Neural cell (in vitro differentiated cells): ENCODE results near the gene PRSS16.

Experiments
- MXI1 ChIP-seq: fragments of 450-650 bp; conservative IDR thresholded peaks from 2 replicates; pipeline ENCODE4 v1.6.1; 2014; ENCODE audit warnings: antibody characterized with exemption, mild to moderate bottlenecking; ENCODE audit not compliant: poor library complexity, severe bottlenecking
- POLR2AphosphoS5 ChIP-seq: IDR thresholded peaks from 2 replicates; pipeline ENCODE4 v1.6.1; 2012
- RAD21 ChIP-seq: fragments of 450-650 bp; conservative IDR thresholded peaks from 2 replicates; pipeline ENCODE4 v1.6.1; 2014; ENCODE audit warnings: antibody characterized with exemption, mild to moderate bottlenecking, moderate library complexity
- SMC3 ChIP-seq: fragments of 450-650 bp; conservative IDR thresholded peaks from 2 replicates; pipeline ENCODE4 v1.6.1; 2014; ENCODE audit warnings: antibody characterized with exemption, mild to moderate bottlenecking, moderate library complexity; ENCODE audit not compliant: poor library complexity
- TAF1 ChIP-seq: IDR thresholded peaks from 2 replicates; pipeline ENCODE4 v1.6.1; 2012; ENCODE audit warnings: low read depth
- TF ChIP-seq, protein P1 (sequence below): fragments of 450-650 bp; IDR thresholded peaks from 2 replicates; pipeline ENCODE4 v1.5.1; 2014; ENCODE audit warnings: antibody characterized with exemption, mild to moderate bottlenecking, moderate library complexity; ENCODE audit not compliant: poor library complexity, severe bottlenecking
- TF ChIP-seq, protein P2 (sequence below): IDR thresholded peaks from 2 replicates; pipeline ENCODE4 v1.6.1; 2012; ENCODE audit warnings: borderline replicate concordance

DNA sequence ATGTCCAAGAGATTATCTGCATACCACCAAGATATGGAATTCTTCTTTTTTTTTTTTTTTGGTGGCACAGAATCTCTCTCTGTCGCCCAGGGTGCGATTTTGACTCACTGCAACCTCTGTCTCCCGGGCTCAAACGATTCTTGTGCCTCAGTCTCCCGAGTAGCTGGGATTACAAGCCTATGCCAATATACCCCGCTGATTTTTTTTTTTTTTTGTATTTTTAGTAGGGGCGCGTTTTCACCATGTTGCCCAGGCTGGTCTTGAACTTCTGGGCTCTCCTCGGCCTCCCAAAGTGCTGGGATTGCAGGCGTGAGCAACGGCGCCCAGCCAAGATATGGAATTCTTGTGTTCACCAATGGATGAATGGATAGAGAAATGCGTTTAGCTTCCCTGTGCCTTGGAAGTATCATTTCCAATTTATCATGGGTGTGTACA lies 33.6 kb downstream of the PRSS16 start:
- TF ChIP-seq, protein P1, sequence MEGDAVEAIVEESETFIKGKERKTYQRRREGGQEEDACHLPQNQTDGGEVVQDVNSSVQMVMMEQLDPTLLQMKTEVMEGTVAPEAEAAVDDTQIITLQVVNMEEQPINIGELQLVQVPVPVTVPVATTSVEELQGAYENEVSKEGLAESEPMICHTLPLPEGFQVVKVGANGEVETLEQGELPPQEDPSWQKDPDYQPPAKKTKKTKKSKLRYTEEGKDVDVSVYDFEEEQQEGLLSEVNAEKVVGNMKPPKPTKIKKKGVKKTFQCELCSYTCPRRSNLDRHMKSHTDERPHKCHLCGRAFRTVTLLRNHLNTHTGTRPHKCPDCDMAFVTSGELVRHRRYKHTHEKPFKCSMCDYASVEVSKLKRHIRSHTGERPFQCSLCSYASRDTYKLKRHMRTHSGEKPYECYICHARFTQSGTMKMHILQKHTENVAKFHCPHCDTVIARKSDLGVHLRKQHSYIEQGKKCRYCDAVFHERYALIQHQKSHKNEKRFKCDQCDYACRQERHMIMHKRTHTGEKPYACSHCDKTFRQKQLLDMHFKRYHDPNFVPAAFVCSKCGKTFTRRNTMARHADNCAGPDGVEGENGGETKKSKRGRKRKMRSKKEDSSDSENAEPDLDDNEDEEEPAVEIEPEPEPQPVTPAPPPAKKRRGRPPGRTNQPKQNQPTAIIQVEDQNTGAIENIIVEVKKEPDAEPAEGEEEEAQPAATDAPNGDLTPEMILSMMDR = no peak
- TF ChIP-seq, protein P2, sequence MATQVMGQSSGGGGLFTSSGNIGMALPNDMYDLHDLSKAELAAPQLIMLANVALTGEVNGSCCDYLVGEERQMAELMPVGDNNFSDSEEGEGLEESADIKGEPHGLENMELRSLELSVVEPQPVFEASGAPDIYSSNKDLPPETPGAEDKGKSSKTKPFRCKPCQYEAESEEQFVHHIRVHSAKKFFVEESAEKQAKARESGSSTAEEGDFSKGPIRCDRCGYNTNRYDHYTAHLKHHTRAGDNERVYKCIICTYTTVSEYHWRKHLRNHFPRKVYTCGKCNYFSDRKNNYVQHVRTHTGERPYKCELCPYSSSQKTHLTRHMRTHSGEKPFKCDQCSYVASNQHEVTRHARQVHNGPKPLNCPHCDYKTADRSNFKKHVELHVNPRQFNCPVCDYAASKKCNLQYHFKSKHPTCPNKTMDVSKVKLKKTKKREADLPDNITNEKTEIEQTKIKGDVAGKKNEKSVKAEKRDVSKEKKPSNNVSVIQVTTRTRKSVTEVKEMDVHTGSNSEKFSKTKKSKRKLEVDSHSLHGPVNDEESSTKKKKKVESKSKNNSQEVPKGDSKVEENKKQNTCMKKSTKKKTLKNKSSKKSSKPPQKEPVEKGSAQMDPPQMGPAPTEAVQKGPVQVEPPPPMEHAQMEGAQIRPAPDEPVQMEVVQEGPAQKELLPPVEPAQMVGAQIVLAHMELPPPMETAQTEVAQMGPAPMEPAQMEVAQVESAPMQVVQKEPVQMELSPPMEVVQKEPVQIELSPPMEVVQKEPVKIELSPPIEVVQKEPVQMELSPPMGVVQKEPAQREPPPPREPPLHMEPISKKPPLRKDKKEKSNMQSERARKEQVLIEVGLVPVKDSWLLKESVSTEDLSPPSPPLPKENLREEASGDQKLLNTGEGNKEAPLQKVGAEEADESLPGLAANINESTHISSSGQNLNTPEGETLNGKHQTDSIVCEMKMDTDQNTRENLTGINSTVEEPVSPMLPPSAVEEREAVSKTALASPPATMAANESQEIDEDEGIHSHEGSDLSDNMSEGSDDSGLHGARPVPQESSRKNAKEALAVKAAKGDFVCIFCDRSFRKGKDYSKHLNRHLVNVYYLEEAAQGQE = no peak
- no peak for TF ChIP-seq TAF1
- TF ChIP-seq RAD21 = no peak
- no peak for TF ChIP-seq POLR2AphosphoS5
- no peak for TF ChIP-seq MXI1
- TF ChIP-seq SMC3 = no peak
